Measurements from ENCODE around the gene SLC2A3.

GRCh38 chr12:7927470-7927869 lies 8.5 kb downstream of the SLC2A3 start:
- TF ChIP-seq CTCF (IDR thresholded peaks at IDR 0.05) (no peak), POLR2A (IDR thresholded peaks at IDR 0.05) (no peak)
